GM23338 (cell line): Measurements from ENCODE around the gene CDC45.

Experiments used
- CTCF ChIP-seq, 2 experiments: fragments of 200-600 bp in 1 of 2; sonication (generic) in 1 of 2; conservative IDR thresholded peaks; 2 replicates each; pipeline versions ENCODE4 v1.5.1 to v1.6.1; 2016 to 2017; ENCODE audit warnings: antibody characterized with exemption in 2 of 2, low read depth in 2 of 2, mild to moderate bottlenecking in 2 of 2, moderate library complexity in 1 of 2
- EZH2 ChIP-seq: fragments of 200-600 bp; sonication (generic); IDR thresholded peaks from one replicate; pipeline ENCODE4 v1.8.0; 2017; ENCODE audit warnings: antibody characterized with exemption, mild to moderate bottlenecking, low read depth; ENCODE audit not compliant: unreplicated experiment

- no peak for TF ChIP-seq EZH2
- TF ChIP-seq CTCF (conservative IDR thresholded peaks at IDR 0.05; ENCODE audit: low read depth in 2 of 2), result no peak
These were observed 28.5 kb downstream of the CDC45 start for GRCh38 chr22:19508024-19508776.
